Mesenchymal stem cell (in vitro differentiated cells and primary cell): ENCODE measurements around the gene MAFG. TPM values are rescaled to one million over a fixed set of nuclear protein-coding genes. Genes with fewer than 3 reads are reported as not detected.

Experiments used
- DNase-seq: peaks from one replicate; pipeline ENCODE4 v3.0.0-alpha.2; 2013
- H2AFZ ChIP-seq: one replicate; pipeline ENCODE4 v1.6.1; 2013; ENCODE audit warnings: low read depth, mild to moderate bottlenecking, control low read depth, inconsistent platforms, low read length, moderate library complexity
- H2AK5ac ChIP-seq: 2 replicates; pipeline ENCODE4 v1.6.1; 2013; ENCODE audit warnings: low read length, moderate library complexity, mild to moderate bottlenecking, inconsistent platforms; ENCODE audit not compliant: severe bottlenecking
- H2BK120ac ChIP-seq: one replicate; pipeline ENCODE4 v1.6.1; 2013; ENCODE audit warnings: low read depth, mild to moderate bottlenecking, inconsistent platforms, low read length, moderate library complexity
- H2BK12ac ChIP-seq, 2 experiments: one replicate each; pipeline ENCODE4 v1.6.1; 2013; ENCODE audit warnings: inconsistent platforms in 2 of 2, low read length in 2 of 2, mild to moderate bottlenecking in 2 of 2, moderate library complexity in 2 of 2, control low read depth in 1 of 2
- H2BK15ac ChIP-seq: one replicate; pipeline ENCODE4 v1.6.1; 2013; ENCODE audit warnings: mild to moderate bottlenecking, low read depth, inconsistent platforms; ENCODE audit not compliant: poor library complexity, severe bottlenecking
- H2BK5ac ChIP-seq: 2 replicates; pipeline ENCODE4 v1.6.1; 2013; ENCODE audit warnings: low read depth, mild to moderate bottlenecking, low read length, control low read depth, inconsistent platforms; ENCODE audit not compliant: poor library complexity, severe bottlenecking
- H3K14ac ChIP-seq, 2 experiments: one replicate each; pipeline ENCODE4 v1.6.1; 2013; ENCODE audit warnings: inconsistent platforms in 2 of 2, low read length in 2 of 2, control low read depth in 1 of 2, mild to moderate bottlenecking in 1 of 2, moderate library complexity in 1 of 2
- H3K18ac ChIP-seq, 2 experiments: one replicate each; pipeline ENCODE4 v1.6.1; 2013; ENCODE audit warnings: inconsistent platforms in 2 of 2, low read length in 2 of 2, control low read depth in 1 of 2, low read depth in 1 of 2, mild to moderate bottlenecking in 1 of 2
- H3K23ac ChIP-seq, 2 experiments: one replicate each; pipeline ENCODE4 v1.6.1; 2013; ENCODE audit warnings: inconsistent platforms in 2 of 2, low read length in 2 of 2, mild to moderate bottlenecking in 2 of 2, moderate library complexity in 2 of 2, control low read depth in 1 of 2
- H3K27ac ChIP-seq: 2 replicates; pipeline ENCODE4 v1.5.1; 2013; ENCODE audit warnings: mild to moderate bottlenecking, moderate library complexity, low read length, control low read depth, inconsistent platforms; ENCODE audit not compliant: poor library complexity, severe bottlenecking
- H3K27me3 ChIP-seq, 2 experiments: 2 replicates each; pipeline versions ENCODE4 v1.6.1 to v1.7.0; 2013; ENCODE audit warnings: low read length in 2 of 2, mild to moderate bottlenecking in 2 of 2, moderate library complexity in 2 of 2, control low read depth in 1 of 2, inconsistent platforms in 1 of 2; ENCODE audit not compliant: control insufficient read depth in 1 of 2, insufficient read depth in 1 of 2
- H3K36me3 ChIP-seq, 2 experiments: 2 replicates each; pipeline versions ENCODE4 v1.6.1 to v1.7.0; 2013; ENCODE audit warnings: low read length in 2 of 2, control low read depth in 1 of 2, inconsistent platforms in 1 of 2, low read depth in 1 of 2, mild to moderate bottlenecking in 1 of 2; ENCODE audit not compliant: insufficient read depth in 2 of 2, control insufficient read depth in 1 of 2
- H3K4ac ChIP-seq, 2 experiments: one replicate each; pipeline ENCODE4 v1.6.1; 2013; ENCODE audit warnings: inconsistent platforms in 2 of 2, low read length in 2 of 2, mild to moderate bottlenecking in 2 of 2, moderate library complexity in 2 of 2, control low read depth in 1 of 2, low read depth in 1 of 2
- H3K4me1 ChIP-seq: 2 replicates; pipeline ENCODE4 v1.6.1; 2013; ENCODE audit warnings: low read depth, low read length, control low read depth; ENCODE audit not compliant: control insufficient read depth, insufficient read depth
- H3K4me2 ChIP-seq: 2 replicates; pipeline ENCODE4 v1.6.1; 2013; ENCODE audit warnings: low read length, mild to moderate bottlenecking, inconsistent platforms; ENCODE audit not compliant: poor library complexity, severe bottlenecking
- H3K4me3 ChIP-seq, 2 experiments: 2 replicates each; pipeline versions ENCODE4 v1.5.1 to v1.7.0; 2013; ENCODE audit warnings: low read length in 2 of 2, mild to moderate bottlenecking in 2 of 2, control low read depth in 1 of 2, low read depth in 1 of 2; ENCODE audit not compliant: insufficient read depth in 1 of 2
- H3K79me1 ChIP-seq: replicated peaks from 2 replicates; pipeline ENCODE4 v1.6.1; 2013; ENCODE audit warnings: mild to moderate bottlenecking, control low read depth, low read length, inconsistent platforms; ENCODE audit not compliant: poor library complexity, severe bottlenecking
- H3K9ac ChIP-seq: 2 replicates; pipeline ENCODE4 v1.7.0; 2013; ENCODE audit warnings: mild to moderate bottlenecking, low read length, moderate library complexity
- H3K9me3 ChIP-seq: 2 replicates; pipeline ENCODE4 v1.7.0; 2013; ENCODE audit warnings: mild to moderate bottlenecking, low read length; ENCODE audit not compliant: control insufficient read depth
- H4K8ac ChIP-seq: one replicate; pipeline ENCODE4 v1.6.1; 2013; ENCODE audit warnings: inconsistent platforms, mild to moderate bottlenecking, low read length, moderate library complexity
- H4K91ac ChIP-seq: one replicate; pipeline ENCODE4 v1.6.1; 2013; ENCODE audit warnings: mild to moderate bottlenecking, low read length, inconsistent platforms
- WGBS: methylation state at CpG from one replicate; pipeline ENCODE4 v1.1.7; 2013; ENCODE audit warnings: mixed read lengths; 5-methylcytosine and 5-hydroxymethylcytosine counted together
- polyA plus RNA-seq, 2 experiments: library from polyadenylated mRNA; stranded (reverse); fragments of 200-250 nt; gene quantifications; one replicate each; pipeline ENCODE4 v1.2.3, GENCODE V29; 2013

MAFG gene
- polyA plus RNA-seq (2013, experiment 1 of 2): 27.1 TPM
- 27.7 TPM for polyA plus RNA-seq (2013, experiment 2 of 2)

GRCh38 chr17:81927653-81928543 lies at the start of gene MAFG:
Gene MAFG (minus strand): TSS chr17:81927735. CDS start chr17:81923185, 4,550 bp downstream.
- peak within 1 kb of the TSS; percentile 86 to 90 for H3K18ac ChIP-seq
- peak within 1 kb of the TSS; percentile 24 to 91 for H3K23ac ChIP-seq
- under 1% methylated on average over 82 of the region's 98 CpGs for WGBS
- H3K79me1 ChIP-seq: peaks cover 6% of the 10 kb centered on the region
- H3K4me1 ChIP-seq: peaks cover 57% of the 10 kb centered on the region
- peak within 1 kb of the TSS; percentile 96 for H3K9ac ChIP-seq
- H3K4me2 ChIP-seq: peak within 1 kb of the TSS; percentile 88
- peak within 1 kb of the TSS; percentile 77 for H4K91ac ChIP-seq
- H2BK15ac ChIP-seq: peak within 1 kb of the TSS; percentile 94
- H3K4ac ChIP-seq: peak within 1 kb of the TSS; percentile 42 to 94
- H2BK120ac ChIP-seq: peak within 1 kb of the TSS; percentile 90
- H3K9me3 ChIP-seq: no peaks in the 10 kb centered on the region
- peak within 1 kb of the TSS; percentile 82 for H2AFZ ChIP-seq
- peak within 1 kb of the TSS; percentile 91 for H3K27ac ChIP-seq
- H2AK5ac ChIP-seq: peak within 1 kb of the TSS; percentile 57
- peaks cover under 1 to 22% of the 10 kb centered on the region in 2 experiments for H3K36me3 ChIP-seq
- H3K14ac ChIP-seq: peak within 1 kb of the TSS; percentile 65 to 94
- H3K4me3 ChIP-seq: peak within 1 kb of the TSS; percentile 85 to 88
- DNase-seq: peak; percentile 95
- H2BK5ac ChIP-seq: peak within 1 kb of the TSS; percentile 94
- H4K8ac ChIP-seq: peak within 1 kb of the TSS; percentile 70
- H2BK12ac ChIP-seq: peak within 1 kb of the TSS in 1 of 2 experiments; percentile 88
- peaks cover 0 to 17% of the 10 kb centered on the region in 2 experiments for H3K27me3 ChIP-seq

- Histone ChIP-seq H3K9ac (peak overlapping the region; percentile 94), H2AFZ (peak overlapping the region; percentile 65), H2AK5ac (no peak overlapping the region), H3K9me3 (peaks cover 5% of the 10 kb centered on the region), H3K4ac (peak overlapping the region; percentile 29 to 88), H3K79me1 (peaks cover 25% of the 10 kb centered on the region), H2BK12ac (peak overlapping the region; percentile 8 to 61), H3K4me3 (peak overlapping the region; percentile 86 to 89), H3K27ac (no peak overlapping the region), H4K91ac (peak overlapping the region; percentile 96), H3K18ac (peak overlapping the region; percentile 85 to 95), H3K4me1 (peaks cover 16% of the 10 kb centered on the region), H3K23ac (no peak overlapping the region), H3K4me2 (peak overlapping the region; percentile 52), H3K14ac (peak overlapping the region in 1 of 2 experiments; percentile 72), H2BK5ac (no peak overlapping the region), H3K27me3 (peaks cover 0 to 8% of the 10 kb centered on the region in 2 experiments), H2BK15ac (peak overlapping the region; percentile 98), H2BK120ac (peak overlapping the region; percentile 54), H3K36me3 (peaks cover 18 to 19% of the 10 kb centered on the region in 2 experiments), H4K8ac (peak overlapping the region; percentile 95)
- WGBS: 38% methylated on average over 30 of the region's 30 CpGs
- DNase-seq: peak; percentile 18
Observed at GRCh38 chr17:81976332-81977210, 49.0 kb upstream of the MAFG start.

GRCh38 chr17:81973432-81973831 lies 45.9 kb upstream of the MAFG start:
- no peak overlapping the region for H2BK12ac ChIP-seq
- H3K4me1 ChIP-seq: peaks cover 9% of the 10 kb centered on the region
- no peak overlapping the region for H2BK120ac ChIP-seq
- H2BK15ac ChIP-seq: no peak overlapping the region
- H3K4ac ChIP-seq: no peak overlapping the region
- H3K23ac ChIP-seq: no peak overlapping the region
- no peak overlapping the region for H3K9ac ChIP-seq
- H3K27me3 ChIP-seq: peaks cover 0 to 21% of the 10 kb centered on the region in 2 experiments
- peaks cover 5% of the 10 kb centered on the region for H3K9me3 ChIP-seq
- no peak overlapping the region for H3K14ac ChIP-seq
- H3K36me3 ChIP-seq: no peaks in the 10 kb centered on the region
- no peak overlapping the region for H2AFZ ChIP-seq
- no peak overlapping the region for H3K18ac ChIP-seq
- no peak overlapping the region for H2BK5ac ChIP-seq
- H4K8ac ChIP-seq: no peak overlapping the region
- no peak overlapping the region for H2AK5ac ChIP-seq
- H3K4me2 ChIP-seq: no peak overlapping the region
- no peak overlapping the region for H3K27ac ChIP-seq
- H4K91ac ChIP-seq: no peak overlapping the region
- H3K4me3 ChIP-seq: no peak overlapping the region
- DNase-seq: no peak
- H3K79me1 ChIP-seq: peaks cover 3% of the 10 kb centered on the region
